ENCODE data around the gene CSRNP3.

Gene CSRNP3

DNA sequence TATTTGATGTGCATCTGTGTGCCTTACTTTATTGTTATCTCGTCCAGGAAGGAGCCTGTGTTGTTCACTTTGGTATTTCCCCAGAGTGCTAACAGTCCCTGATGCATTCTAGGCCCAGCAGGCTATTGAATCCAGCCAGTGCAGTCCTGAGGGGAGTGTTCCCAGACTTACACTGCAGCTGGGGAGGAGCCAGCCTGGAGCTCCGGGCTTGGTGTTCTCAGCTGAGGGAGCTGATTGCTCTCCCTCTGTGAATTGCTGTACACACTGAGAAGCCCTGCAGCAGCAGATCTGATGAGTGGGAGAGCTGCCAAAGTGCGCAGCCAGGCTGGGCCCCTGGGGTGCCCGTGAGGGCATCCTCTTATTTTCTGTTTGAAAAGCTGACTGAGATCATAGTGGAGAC is 165.4 kb downstream of the CSRNP3 start (continued):
- TF ChIP-seq, protein P1, sequence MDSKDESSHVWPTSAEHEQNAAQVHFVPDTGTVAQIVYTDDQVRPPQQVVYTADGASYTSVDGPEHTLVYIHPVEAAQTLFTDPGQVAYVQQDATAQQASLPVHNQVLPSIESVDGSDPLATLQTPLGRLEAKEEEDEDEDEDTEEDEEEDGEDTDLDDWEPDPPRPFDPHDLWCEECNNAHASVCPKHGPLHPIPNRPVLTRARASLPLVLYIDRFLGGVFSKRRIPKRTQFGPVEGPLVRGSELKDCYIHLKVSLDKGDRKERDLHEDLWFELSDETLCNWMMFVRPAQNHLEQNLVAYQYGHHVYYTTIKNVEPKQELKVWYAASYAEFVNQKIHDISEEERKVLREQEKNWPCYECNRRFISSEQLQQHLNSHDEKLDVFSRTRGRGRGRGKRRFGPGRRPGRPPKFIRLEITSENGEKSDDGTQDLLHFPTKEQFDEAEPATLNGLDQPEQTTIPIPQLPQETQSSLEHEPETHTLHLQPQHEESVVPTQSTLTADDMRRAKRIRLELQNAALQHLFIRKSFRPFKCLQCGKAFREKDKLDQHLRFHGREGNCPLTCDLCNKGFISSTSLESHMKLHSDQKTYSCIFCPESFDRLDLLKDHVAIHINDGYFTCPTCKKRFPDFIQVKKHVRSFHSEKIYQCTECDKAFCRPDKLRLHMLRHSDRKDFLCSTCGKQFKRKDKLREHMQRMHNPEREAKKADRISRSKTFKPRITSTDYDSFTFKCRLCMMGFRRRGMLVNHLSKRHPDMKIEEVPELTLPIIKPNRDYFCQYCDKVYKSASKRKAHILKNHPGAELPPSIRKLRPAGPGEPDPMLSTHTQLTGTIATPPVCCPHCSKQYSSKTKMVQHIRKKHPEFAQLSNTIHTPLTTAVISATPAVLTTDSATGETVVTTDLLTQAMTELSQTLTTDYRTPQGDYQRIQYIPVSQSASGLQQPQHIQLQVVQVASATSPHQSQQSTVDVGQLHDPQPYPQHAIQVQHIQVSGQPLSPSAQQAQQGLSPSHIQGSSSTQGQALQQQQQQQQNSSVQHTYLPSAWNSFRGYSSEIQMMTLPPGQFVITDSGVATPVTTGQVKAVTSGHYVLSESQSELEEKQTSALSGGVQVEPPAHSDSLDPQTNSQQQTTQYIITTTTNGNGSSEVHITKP (tag by site-specific recombination; IDR thresholded peaks at IDR 0.05) = no peak
- TF ChIP-seq GLI4 (tag by site-specific recombination; IDR thresholded peaks at IDR 0.05) = no peak
- TF ChIP-seq, protein P2, sequence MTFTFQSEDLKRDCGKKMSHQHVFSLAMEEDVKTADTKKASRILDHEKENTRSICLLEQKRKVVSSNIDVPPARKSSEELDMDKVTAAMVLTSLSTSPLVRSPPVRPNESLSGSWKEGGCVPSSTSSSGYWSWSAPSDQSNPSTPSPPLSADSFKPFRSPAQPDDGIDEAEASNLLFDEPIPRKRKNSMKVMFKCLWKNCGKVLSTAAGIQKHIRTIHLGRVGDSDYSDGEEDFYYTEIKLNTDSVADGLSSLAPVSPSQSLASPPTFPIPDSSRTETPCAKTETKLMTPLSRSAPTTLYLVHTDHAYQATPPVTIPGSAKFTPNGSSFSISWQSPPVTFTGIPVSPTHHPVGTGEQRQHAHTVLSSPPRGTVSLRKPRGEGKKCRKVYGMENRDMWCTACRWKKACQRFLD (tag by site-specific recombination; IDR thresholded peaks at IDR 0.05) = no peak
- no peak for TF ChIP-seq ZNF777 (tag by site-specific recombination; IDR thresholded peaks at IDR 0.05; ENCODE audit: borderline replicate concordance)
- no peak for TF ChIP-seq ZNF707 (tag by site-specific recombination; IDR thresholded peaks at IDR 0.05)
- no peak for TF ChIP-seq ZXDB (tag by site-specific recombination; IDR thresholded peaks at IDR 0.05)
- TF ChIP-seq ZNF157 (tag by site-specific recombination; IDR thresholded peaks at IDR 0.05) = no peak
- TF ChIP-seq, protein P3, sequence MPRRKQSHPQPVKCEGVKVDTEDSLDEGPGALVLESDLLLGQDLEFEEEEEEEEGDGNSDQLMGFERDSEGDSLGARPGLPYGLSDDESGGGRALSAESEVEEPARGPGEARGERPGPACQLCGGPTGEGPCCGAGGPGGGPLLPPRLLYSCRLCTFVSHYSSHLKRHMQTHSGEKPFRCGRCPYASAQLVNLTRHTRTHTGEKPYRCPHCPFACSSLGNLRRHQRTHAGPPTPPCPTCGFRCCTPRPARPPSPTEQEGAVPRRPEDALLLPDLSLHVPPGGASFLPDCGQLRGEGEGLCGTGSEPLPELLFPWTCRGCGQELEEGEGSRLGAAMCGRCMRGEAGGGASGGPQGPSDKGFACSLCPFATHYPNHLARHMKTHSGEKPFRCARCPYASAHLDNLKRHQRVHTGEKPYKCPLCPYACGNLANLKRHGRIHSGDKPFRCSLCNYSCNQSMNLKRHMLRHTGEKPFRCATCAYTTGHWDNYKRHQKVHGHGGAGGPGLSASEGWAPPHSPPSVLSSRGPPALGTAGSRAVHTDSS (tag by site-specific recombination; IDR thresholded peaks at IDR 0.05) = no peak
- TF ChIP-seq ZNF600 (tag by site-specific recombination; IDR thresholded peaks at IDR 0.05) = peak; percentile 65
- TF ChIP-seq GLI2 (tag by site-specific recombination; IDR thresholded peaks at IDR 0.05; ENCODE audit: borderline replicate concordance, low read depth) = no peak
- TF ChIP-seq ZEB2 (tag by site-specific recombination; IDR thresholded peaks at IDR 0.05) = 0 out of 2 replicates have a peak, but pooled peaks have one; percentile 32
- TF ChIP-seq ZNF221 (tag by site-specific recombination; IDR thresholded peaks at IDR 0.05; ENCODE audit: borderline replicate concordance) = no peak
- TF ChIP-seq ZNF114 (tag by site-specific recombination; IDR thresholded peaks at IDR 0.05) = no peak
- TF ChIP-seq, protein P4, sequence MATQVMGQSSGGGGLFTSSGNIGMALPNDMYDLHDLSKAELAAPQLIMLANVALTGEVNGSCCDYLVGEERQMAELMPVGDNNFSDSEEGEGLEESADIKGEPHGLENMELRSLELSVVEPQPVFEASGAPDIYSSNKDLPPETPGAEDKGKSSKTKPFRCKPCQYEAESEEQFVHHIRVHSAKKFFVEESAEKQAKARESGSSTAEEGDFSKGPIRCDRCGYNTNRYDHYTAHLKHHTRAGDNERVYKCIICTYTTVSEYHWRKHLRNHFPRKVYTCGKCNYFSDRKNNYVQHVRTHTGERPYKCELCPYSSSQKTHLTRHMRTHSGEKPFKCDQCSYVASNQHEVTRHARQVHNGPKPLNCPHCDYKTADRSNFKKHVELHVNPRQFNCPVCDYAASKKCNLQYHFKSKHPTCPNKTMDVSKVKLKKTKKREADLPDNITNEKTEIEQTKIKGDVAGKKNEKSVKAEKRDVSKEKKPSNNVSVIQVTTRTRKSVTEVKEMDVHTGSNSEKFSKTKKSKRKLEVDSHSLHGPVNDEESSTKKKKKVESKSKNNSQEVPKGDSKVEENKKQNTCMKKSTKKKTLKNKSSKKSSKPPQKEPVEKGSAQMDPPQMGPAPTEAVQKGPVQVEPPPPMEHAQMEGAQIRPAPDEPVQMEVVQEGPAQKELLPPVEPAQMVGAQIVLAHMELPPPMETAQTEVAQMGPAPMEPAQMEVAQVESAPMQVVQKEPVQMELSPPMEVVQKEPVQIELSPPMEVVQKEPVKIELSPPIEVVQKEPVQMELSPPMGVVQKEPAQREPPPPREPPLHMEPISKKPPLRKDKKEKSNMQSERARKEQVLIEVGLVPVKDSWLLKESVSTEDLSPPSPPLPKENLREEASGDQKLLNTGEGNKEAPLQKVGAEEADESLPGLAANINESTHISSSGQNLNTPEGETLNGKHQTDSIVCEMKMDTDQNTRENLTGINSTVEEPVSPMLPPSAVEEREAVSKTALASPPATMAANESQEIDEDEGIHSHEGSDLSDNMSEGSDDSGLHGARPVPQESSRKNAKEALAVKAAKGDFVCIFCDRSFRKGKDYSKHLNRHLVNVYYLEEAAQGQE (tag by site-specific recombination; IDR thresholded peaks at IDR 0.05) = no peak
- TF ChIP-seq ZNF211 (tag by site-specific recombination; IDR thresholded peaks at IDR 0.05; ENCODE audit: low read depth) = no peak
- TF ChIP-seq ZNF311 (tag by site-specific recombination; IDR thresholded peaks at IDR 0.05; ENCODE audit: borderline replicate concordance) = no peak
- TF ChIP-seq SETDB1 (IDR thresholded peaks at IDR 0.05; ENCODE audit: insufficient read length, low read length) = no peak
- TF ChIP-seq ZNF664 (tag by site-specific recombination; IDR thresholded peaks at IDR 0.05) = no peak
- TF ChIP-seq ZNF660 (tag by site-specific recombination; IDR thresholded peaks at IDR 0.05) = peak; percentile 24; the same call in 1 of the 2 replicates
- no peak for TF ChIP-seq ZNF792 (tag by site-specific recombination; IDR thresholded peaks at IDR 0.05)
- TF ChIP-seq, protein P5, sequence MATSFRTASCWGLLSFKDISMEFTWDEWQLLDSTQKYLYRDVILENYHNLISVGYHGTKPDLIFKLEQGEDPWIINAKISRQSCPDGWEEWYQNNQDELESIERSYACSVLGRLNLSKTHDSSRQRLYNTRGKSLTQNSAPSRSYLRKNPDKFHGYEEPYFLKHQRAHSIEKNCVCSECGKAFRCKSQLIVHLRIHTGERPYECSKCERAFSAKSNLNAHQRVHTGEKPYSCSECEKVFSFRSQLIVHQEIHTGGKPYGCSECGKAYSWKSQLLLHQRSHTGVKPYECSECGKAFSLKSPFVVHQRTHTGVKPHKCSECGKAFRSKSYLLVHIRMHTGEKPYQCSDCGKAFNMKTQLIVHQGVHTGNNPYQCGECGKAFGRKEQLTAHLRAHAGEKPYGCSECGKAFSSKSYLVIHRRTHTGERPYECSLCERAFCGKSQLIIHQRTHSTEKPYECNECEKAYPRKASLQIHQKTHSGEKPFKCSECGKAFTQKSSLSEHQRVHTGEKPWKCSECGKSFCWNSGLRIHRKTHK (tag by site-specific recombination; IDR thresholded peaks at IDR 0.05) = no peak
- TF ChIP-seq ZNF658 (tag by site-specific recombination; IDR thresholded peaks at IDR 0.05) = no peak
- no peak for TF ChIP-seq ZNF391 (tag by site-specific recombination; IDR thresholded peaks at IDR 0.05; ENCODE audit: borderline replicate concordance, low read depth)
- TF ChIP-seq ZSCAN23 (tag by site-specific recombination; IDR thresholded peaks at IDR 0.05) = no peak
- TF ChIP-seq, protein P6, sequence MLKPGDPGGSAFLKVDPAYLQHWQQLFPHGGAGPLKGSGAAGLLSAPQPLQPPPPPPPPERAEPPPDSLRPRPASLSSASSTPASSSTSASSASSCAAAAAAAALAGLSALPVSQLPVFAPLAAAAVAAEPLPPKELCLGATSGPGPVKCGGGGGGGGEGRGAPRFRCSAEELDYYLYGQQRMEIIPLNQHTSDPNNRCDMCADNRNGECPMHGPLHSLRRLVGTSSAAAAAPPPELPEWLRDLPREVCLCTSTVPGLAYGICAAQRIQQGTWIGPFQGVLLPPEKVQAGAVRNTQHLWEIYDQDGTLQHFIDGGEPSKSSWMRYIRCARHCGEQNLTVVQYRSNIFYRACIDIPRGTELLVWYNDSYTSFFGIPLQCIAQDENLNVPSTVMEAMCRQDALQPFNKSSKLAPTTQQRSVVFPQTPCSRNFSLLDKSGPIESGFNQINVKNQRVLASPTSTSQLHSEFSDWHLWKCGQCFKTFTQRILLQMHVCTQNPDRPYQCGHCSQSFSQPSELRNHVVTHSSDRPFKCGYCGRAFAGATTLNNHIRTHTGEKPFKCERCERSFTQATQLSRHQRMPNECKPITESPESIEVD (tag by site-specific recombination; IDR thresholded peaks at IDR 0.05) = no peak
- TF ChIP-seq, protein P7, sequence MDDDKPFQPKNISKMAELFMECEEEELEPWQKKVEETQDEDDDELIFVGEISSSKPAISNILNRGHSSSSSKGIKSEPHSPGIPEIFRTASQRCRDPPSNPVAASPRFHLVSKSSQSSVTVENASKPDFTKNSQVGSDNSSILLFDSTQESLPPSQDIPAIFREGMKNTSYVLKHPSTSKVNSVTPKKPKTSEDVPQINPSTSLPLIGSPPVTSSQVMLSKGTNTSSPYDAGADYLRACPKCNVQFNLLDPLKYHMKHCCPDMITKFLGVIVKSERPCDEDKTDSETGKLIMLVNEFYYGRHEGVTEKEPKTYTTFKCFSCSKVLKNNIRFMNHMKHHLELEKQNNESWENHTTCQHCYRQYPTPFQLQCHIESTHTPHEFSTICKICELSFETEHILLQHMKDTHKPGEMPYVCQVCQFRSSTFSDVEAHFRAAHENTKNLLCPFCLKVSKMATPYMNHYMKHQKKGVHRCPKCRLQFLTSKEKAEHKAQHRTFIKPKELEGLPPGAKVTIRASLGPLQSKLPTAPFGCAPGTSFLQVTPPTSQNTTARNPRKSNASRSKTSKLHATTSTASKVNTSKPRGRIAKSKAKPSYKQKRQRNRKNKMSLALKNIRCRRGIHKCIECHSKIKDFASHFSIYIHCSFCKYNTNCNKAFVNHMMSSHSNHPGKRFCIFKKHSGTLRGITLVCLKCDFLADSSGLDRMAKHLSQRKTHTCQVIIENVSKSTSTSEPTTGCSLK (tag by site-specific recombination; IDR thresholded peaks at IDR 0.05) = no peak
